Skeletal muscle tissue (tissue), 4 donors: ENCODE data around the gene M1AP. TPM values are rescaled to one million over a fixed set of nuclear protein-coding genes. Genes with fewer than 3 reads are reported as not detected.

Source experiments
- H3K27ac ChIP-seq: one replicate; pipeline ENCODE4 v1.7.0; 2013; ENCODE audit warnings: mild to moderate bottlenecking, low read depth, low read length, inconsistent platforms
- H3K27me3 ChIP-seq, 3 donors: one replicate each; pipeline ENCODE4 v1.7.0; 2013; ENCODE audit warnings: low read length in 3 of 3; ENCODE audit not compliant: control insufficient read depth in 3 of 3, insufficient read depth in 3 of 3
- H3K36me3 ChIP-seq, 3 donors: one replicate each; pipeline ENCODE4 v1.7.0; 2013; ENCODE audit warnings: low read length in 3 of 3; ENCODE audit not compliant: control insufficient read depth in 3 of 3, insufficient read depth in 3 of 3
- H3K4me1 ChIP-seq, 3 donors: one replicate each; pipeline ENCODE4 v1.7.0; 2013; ENCODE audit warnings: low read length in 3 of 3, mild to moderate bottlenecking in 3 of 3; ENCODE audit not compliant: control insufficient read depth in 3 of 3, insufficient read depth in 3 of 3
- H3K4me3 ChIP-seq, 3 donors: one replicate each; pipeline ENCODE4 v1.7.0; 2013; ENCODE audit warnings: low read length in 3 of 3
- H3K9ac ChIP-seq, 3 donors: one replicate each; pipeline ENCODE4 v1.7.0; 2013; ENCODE audit warnings: low read length in 3 of 3, mild to moderate bottlenecking in 3 of 3, moderate library complexity in 2 of 3, low read depth in 1 of 3
- H3K9me3 ChIP-seq, 3 donors: one replicate each; pipeline ENCODE4 v1.7.0; 2013; ENCODE audit warnings: low read length in 3 of 3; ENCODE audit not compliant: control insufficient read depth in 3 of 3
- total RNA-seq: library from RNA; depleted of rRNA; stranded (reverse); fragments of >200 nt; gene quantifications from one replicate; pipeline ENCODE4 v1.2.3, GENCODE V29; 2014
- donor health status: Osteomylitis.

Gene M1AP
- total RNA-seq, 1 donor from 2014 or later, result not detected

- Histone ChIP-seq H3K4me3 (peak overlapping the region in 1 of 3 donors; percentile 60), H3K9me3 (no peaks in the 10 kb centered on the region), H3K4me1 (peaks cover 16 to 36% (median 22%) of the 10 kb centered on the region in 3 donors), H3K9ac (peak overlapping the region in 1 of 3 donors; percentile 14), H3K27ac (no peak overlapping the region), H3K36me3 (peaks cover 0 to 3% (median 0%) of the 10 kb centered on the region in 3 donors), H3K27me3 (peaks cover 15 to 67% (median 48%) of the 10 kb centered on the region in 3 donors)
Measured at GRCh38 chr2:74551942-74552913, 95.9 kb downstream of the M1AP start.

- Histone ChIP-seq H3K4me1 (peaks cover 16 to 36% (median 22%) of the 10 kb centered on the region in 3 donors), H3K27ac (no peak overlapping the region), H3K9me3 (no peaks in the 10 kb centered on the region), H3K27me3 (peaks cover 15 to 67% (median 42%) of the 10 kb centered on the region in 3 donors), H3K36me3 (peaks cover 0 to 3% (median 0%) of the 10 kb centered on the region in 3 donors), H3K9ac (no peak overlapping the region), H3K4me3 (no peak overlapping the region)
Measured at GRCh38 chr2:74551530-74551929, 96.6 kb downstream of the M1AP start.

GRCh38 chr2:74550231-74550630 is 97.9 kb downstream of the M1AP start:
- H3K4me1 ChIP-seq, result peaks cover 16 to 32% (median 22%) of the 10 kb centered on the region in 3 donors
- no peak overlapping the region for H3K9ac ChIP-seq
- H3K27me3 ChIP-seq, result peaks cover 9 to 55% (median 35%) of the 10 kb centered on the region in 3 donors
- no peak overlapping the region for H3K27ac ChIP-seq
- no peak overlapping the region for H3K4me3 ChIP-seq
- no peaks in the 10 kb centered on the region for H3K9me3 ChIP-seq
- no peaks in the 10 kb centered on the region for H3K36me3 ChIP-seq

- H3K27me3 ChIP-seq, result peaks cover 7 to 46% (median 28%) of the 10 kb centered on the region in 3 donors
- peak overlapping the region; percentile 44 for H3K27ac ChIP-seq
- peak overlapping the region; percentile 59 to 70 (median 62) for H3K9ac ChIP-seq
- peaks cover 16 to 26% (median 18%) of the 10 kb centered on the region in 3 donors for H3K4me1 ChIP-seq
- no peaks in the 10 kb centered on the region for H3K36me3 ChIP-seq
- H3K9me3 ChIP-seq, result no peaks in the 10 kb centered on the region
- H3K4me3 ChIP-seq, result peak overlapping the region; percentile 62 to 67 (median 63)
Measured at GRCh38 chr2:74548900-74549826, 99.0 kb downstream of the M1AP start.

GRCh38 chr2:74548285-74548899 is 99.7 kb downstream of the M1AP start:
- H3K4me3 ChIP-seq, result peak overlapping the region; percentile 62 to 67 (median 62)
- peak overlapping the region; percentile 44 for H3K27ac ChIP-seq
- H3K4me1 ChIP-seq, result peaks cover 16 to 23% (median 18%) of the 10 kb centered on the region in 3 donors
- H3K36me3 ChIP-seq, result no peaks in the 10 kb centered on the region
- no peaks in the 10 kb centered on the region for H3K9me3 ChIP-seq
- peak overlapping the region; percentile 59 to 70 (median 62) for H3K9ac ChIP-seq
- peaks cover 7 to 39% (median 24%) of the 10 kb centered on the region in 3 donors for H3K27me3 ChIP-seq

- Histone ChIP-seq H3K9ac (no peak overlapping the region), H3K27ac (no peak overlapping the region), H3K27me3 (peaks cover 7 to 23% (median 14%) of the 10 kb centered on the region in 3 donors), H3K36me3 (no peaks in the 10 kb centered on the region), H3K9me3 (no peaks in the 10 kb centered on the region), H3K4me1 (peaks cover 13 to 19% (median 15%) of the 10 kb centered on the region in 3 donors), H3K4me3 (no peak overlapping the region)
Measured at GRCh38 chr2:74546004-74546403, 102.1 kb downstream of the M1AP start.

GRCh38 chr2:74544634-74545033 is 103.5 kb downstream of the M1AP start:
- Histone ChIP-seq H3K4me3 (no peak overlapping the region), H3K9me3 (no peaks in the 10 kb centered on the region), H3K36me3 (no peaks in the 10 kb centered on the region), H3K27ac (no peak overlapping the region), H3K27me3 (peaks cover 2 to 14% (median 5%) of the 10 kb centered on the region in 3 donors), H3K9ac (no peak overlapping the region), H3K4me1 (peaks cover 13 to 17% (median 13%) of the 10 kb centered on the region in 3 donors)

GRCh38 chr2:74542978-74543377 is 105.2 kb downstream of the M1AP start:
- H3K27ac ChIP-seq, result no peak overlapping the region
- no peaks in the 10 kb centered on the region for H3K36me3 ChIP-seq
- H3K9me3 ChIP-seq, result no peaks in the 10 kb centered on the region
- H3K4me1 ChIP-seq, result peaks cover 0 to 4% (median 2%) of the 10 kb centered on the region in 3 donors
- peaks cover 2 to 6% (median 5%) of the 10 kb centered on the region in 3 donors for H3K27me3 ChIP-seq
- no peak overlapping the region for H3K4me3 ChIP-seq
- no peak overlapping the region for H3K9ac ChIP-seq

- Histone ChIP-seq H3K9me3 (no peaks in the 10 kb centered on the region), H3K27ac (no peak overlapping the region), H3K4me3 (no peak overlapping the region), H3K27me3 (peaks cover 2 to 9% (median 4%) of the 10 kb centered on the region in 3 donors), H3K9ac (peak overlapping the region in 1 of 3 donors; percentile 40), H3K36me3 (no peaks in the 10 kb centered on the region), H3K4me1 (peaks cover 0 to 4% (median 2%) of the 10 kb centered on the region in 3 donors)
Measured at GRCh38 chr2:74540291-74540690, 107.8 kb downstream of the M1AP start.
